RWPE1 (cell line): ENCODE results near the gene DNAAF9.
"Not testable (repeated sequence)": the region's sequence is repeated elsewhere in the genome, so short reads cannot be mapped to it uniquely, and the experiment has no call there.

ENCODE experiments used
- CTCF ChIA-PET: fragments of 350-600 bp; sonication (Branson Sonifier 250); formaldehyde crosslinking; extraction: SDS; loops from one replicate; lab custom pipeline; 2021; lab: Yijun Ruan, JAX
- POLR2A ChIA-PET: fragments of 400-600 bp; formaldehyde crosslinking; extraction: SDS; loops from one replicate; lab custom pipeline; 2020; ENCODE audit warnings: antibody characterized with exemption; ENCODE audit not compliant: low non-redundant PET; lab: Yijun Ruan, JAX
- DNase-seq: peaks from one replicate; pipeline ENCODE4 v3.0.0; 2012; ENCODE audit warnings: low spot score
- H3K27ac ChIP-seq: fragments of 450-650 bp; 2 replicates; pipeline ENCODE4 v1.5.1; 2017
- CTCF ChIP-seq: fragments of 450-650 bp; conservative IDR thresholded peaks from 2 replicates; pipeline ENCODE4 v1.5.1; 2017; ENCODE audit warnings: low read depth, mild to moderate bottlenecking

Gene DNAAF9

GRCh38 chr20:3431109-3431508 is 23.6 kb upstream of the DNAAF9 start:
- CTCF ChIA-PET, result no interaction called here
- POLR2A ChIA-PET, result no interaction called here
- DNase-seq, result no peak
- H3K27ac ChIP-seq, result no peak overlapping the region
- TF ChIP-seq CTCF, result no peak

- ChIA-PET POLR2A (no interaction called here), CTCF (no interaction called here)
- H3K27ac ChIP-seq, result no peak overlapping the region
- DNase-seq, result no peak
- TF ChIP-seq CTCF, result no peak
Measured at GRCh38 chr20:3430376-3431069, 23.1 kb upstream of the DNAAF9 start.

- DNase-seq, CTCF ChIA-PET, POLR2A ChIA-PET, H3K27ac ChIP-seq: not testable (repeated sequence)
Measured at GRCh38 chr20:3426766-3427165, 19.3 kb upstream of the DNAAF9 start.

GRCh38 chr20:3423126-3423525 is 15.7 kb upstream of the DNAAF9 start:
- no peak for DNase-seq
- ChIA-PET CTCF (interaction anchor here (0.5 kb wide), 1 partner anchor 875 kb away, joined by 3 read pairs; no protein-coding TSS in a partner anchor), POLR2A (no interaction called here)
- H3K27ac ChIP-seq, result no peak overlapping the region
- TF ChIP-seq CTCF, result no peak

- CTCF ChIA-PET, result no interaction called here
- no peak overlapping the region for H3K27ac ChIP-seq
- DNase-seq, result no peak
- TF ChIP-seq CTCF, result no peak
- POLR2A ChIA-PET, result no interaction called here
Measured at GRCh38 chr20:3421985-3422384, 14.5 kb upstream of the DNAAF9 start.

- TF ChIP-seq CTCF, result no peak
- peak; percentile 45 for DNase-seq
- H3K27ac ChIP-seq, result peak overlapping the region; percentile 74
- CTCF ChIA-PET, result interaction anchor here (0.7 to 0.9 kb wide), 2 partner anchors 40 to 291 kb away, joined by 3 read pairs; no protein-coding TSS in a partner anchor
- POLR2A ChIA-PET, result interaction anchor here (0.6 kb wide), 1 partner anchor 1300 kb away, joined by 3 read pairs; no protein-coding TSS in a partner anchor
Measured at GRCh38 chr20:3420211-3420707, 12.8 kb upstream of the DNAAF9 start.

- POLR2A ChIA-PET, CTCF ChIA-PET, DNase-seq, H3K27ac ChIP-seq: not testable (repeated sequence)
Measured at GRCh38 chr20:3418161-3418560, 10.7 kb upstream of the DNAAF9 start.
